HFFc6 (cell line): ENCODE data around the gene OPTC. TPM values are rescaled to one million over a fixed set of nuclear protein-coding genes. Genes with fewer than 3 reads are reported as not detected.

Experiments used
- DNase-seq: peaks from one replicate; pipeline ENCODE4 v3.0.0-alpha.2; 2018
- H3K27ac Mint-ChIP-seq: 2 replicates; pipeline ENCODE4 v1.8.0; 2020; ENCODE audit warnings: mild to moderate bottlenecking, mixed read lengths
- H3K27me3 Mint-ChIP-seq: 2 replicates; pipeline ENCODE4 v1.8.0; 2021; ENCODE audit warnings: mild to moderate bottlenecking, moderate library complexity, mixed read lengths; ENCODE audit not compliant: insufficient read depth
- H3K36me3 Mint-ChIP-seq: 2 replicates; pipeline ENCODE4 v1.8.0; 2021; ENCODE audit warnings: low read depth, mixed read lengths
- H3K4me1 Mint-ChIP-seq: 2 replicates; pipeline ENCODE4 v1.8.0; 2020; ENCODE audit warnings: low read depth, mixed read lengths
- H3K4me3 Mint-ChIP-seq: 2 replicates; pipeline ENCODE4 v1.8.0; 2020; ENCODE audit warnings: mild to moderate bottlenecking, moderate library complexity, mixed read lengths
- H3K9me3 Mint-ChIP-seq: 2 replicates; pipeline ENCODE4 v1.8.0; 2020; ENCODE audit warnings: mild to moderate bottlenecking, mixed read lengths
- CTCF ChIP-seq: fragments of 200-600 bp; sonication (generic); IDR thresholded peaks from 2 replicates; pipeline ENCODE4 v1.5.0; 2021; ENCODE audit warnings: antibody characterized with exemption, mild to moderate bottlenecking
- total RNA-seq, 6 experiments: library from RNA; stranded (reverse); fragmentation: NEBNext Ultra II Directional; extraction: Animal tissue kit (Norgen Biotek cat#: 25700); gene quantifications; 2 replicates in 1 of 6; 3 replicates in 5 of 6; pipeline ENCODE4 v1.2.3, GENCODE V29; 2021

OPTC gene
- total RNA-seq, 6 experiments from 2014 or later: not detected

GRCh38 chr1:203455706-203456105, 38.2 kb upstream of the OPTC start:
- Mint-ChIP-seq H3K4me1 (peaks cover 3% of the 10 kb centered on the region; the same call in 1 of the 2 replicates), H3K4me3 (no peak overlapping the region), H3K9me3 (no peaks in the 10 kb centered on the region), H3K27ac (no peak overlapping the region), H3K36me3 (no peaks in the 10 kb centered on the region), H3K27me3 (peaks cover 32% of the 10 kb centered on the region)
- no peak for TF ChIP-seq CTCF
- no peak for DNase-seq

- no peak for TF ChIP-seq CTCF
- Mint-ChIP-seq H3K27me3 (peaks cover 32% of the 10 kb centered on the region), H3K4me3 (no peak overlapping the region), H3K36me3 (no peaks in the 10 kb centered on the region), H3K27ac (no peak overlapping the region), H3K4me1 (no peaks in the 10 kb centered on the region; the same call in 1 of the 2 replicates), H3K9me3 (no peaks in the 10 kb centered on the region)
- no peak for DNase-seq
These were observed 37.4 kb upstream of the OPTC start for GRCh38 chr1:203456577-203456976.

GRCh38 chr1:203458078-203458477, 35.9 kb upstream of the OPTC start:
- no peak overlapping the region for H3K27ac Mint-ChIP-seq

GRCh38 chr1:203459671-203460201, 34.2 kb upstream of the OPTC start:
- H3K27me3 Mint-ChIP-seq: peaks cover 15% of the 10 kb centered on the region
- no peak overlapping the region for H3K27ac Mint-ChIP-seq
- DNase-seq: no peak
- H3K36me3 Mint-ChIP-seq: no peaks in the 10 kb centered on the region
- no peak for TF ChIP-seq CTCF
- peaks cover 24% of the 10 kb centered on the region for H3K4me1 Mint-ChIP-seq
- H3K4me3 Mint-ChIP-seq: no peak overlapping the region
- H3K9me3 Mint-ChIP-seq: no peaks in the 10 kb centered on the region

More at GRCh38 chr1:203458078-203458477, 35.9 kb upstream of the OPTC start:
- H3K4me1 Mint-ChIP-seq: peaks cover 10% of the 10 kb centered on the region
- H3K36me3 Mint-ChIP-seq: no peaks in the 10 kb centered on the region
- no peak for TF ChIP-seq CTCF
- H3K27me3 Mint-ChIP-seq: peaks cover 18% of the 10 kb centered on the region
- no peak for DNase-seq
- no peaks in the 10 kb centered on the region for H3K9me3 Mint-ChIP-seq
- no peak overlapping the region for H3K4me3 Mint-ChIP-seq

- H3K4me3 Mint-ChIP-seq: no peak overlapping the region
- TF ChIP-seq CTCF: no peak
- H3K9me3 Mint-ChIP-seq: no peaks in the 10 kb centered on the region
- H3K27ac Mint-ChIP-seq: no peak overlapping the region; the same call in 1 of the 2 replicates
- no peak for DNase-seq
- peaks cover 38% of the 10 kb centered on the region for H3K4me1 Mint-ChIP-seq
- H3K36me3 Mint-ChIP-seq: no peaks in the 10 kb centered on the region
- peaks cover 12% of the 10 kb centered on the region for H3K27me3 Mint-ChIP-seq
These were observed 32.2 kb upstream of the OPTC start for GRCh38 chr1:203461717-203462116.

DNA sequence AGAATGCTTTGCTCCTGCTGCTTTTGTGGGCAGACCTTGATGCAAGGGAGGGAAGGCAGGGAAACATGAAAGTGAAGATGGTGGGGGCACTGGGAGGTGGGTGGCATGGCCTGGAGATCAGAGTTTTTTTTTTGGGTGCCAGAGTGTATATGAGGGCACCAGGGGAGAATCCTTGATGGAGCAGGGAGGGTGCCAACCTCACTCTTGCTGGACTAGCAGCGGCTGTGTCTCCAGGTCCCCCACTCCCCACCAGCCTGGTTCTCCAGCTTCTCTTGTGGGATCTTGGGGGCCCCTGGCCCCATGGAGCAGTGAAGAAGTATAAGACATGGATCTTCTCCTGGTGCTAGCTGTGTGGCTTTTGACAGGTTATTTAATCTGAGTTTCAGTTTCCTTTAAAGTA, 31.8 kb upstream of the OPTC start:
- Mint-ChIP-seq H3K4me1 (peaks cover 42% of the 10 kb centered on the region), H3K4me3 (no peak overlapping the region), H3K27ac (no peak overlapping the region), H3K27me3 (peaks cover 8% of the 10 kb centered on the region), H3K9me3 (no peaks in the 10 kb centered on the region), H3K36me3 (no peaks in the 10 kb centered on the region)
- DNase-seq: no peak
- no peak for TF ChIP-seq CTCF
